Muscle of leg (tissue), 11 donors: ENCODE measurements around the gene GK. TPM values are rescaled to one million over a fixed set of nuclear protein-coding genes. Genes with fewer than 3 reads are reported as not detected.
"Not testable (repeated sequence)": the region's sequence is repeated elsewhere in the genome, so short reads cannot be mapped to it uniquely, and the experiment has no call there.

Experiments
- DNase-seq: peaks from one replicate; pipeline ENCODE4 v3.0.0; 2013
- H3K27ac ChIP-seq: one replicate; pipeline ENCODE4 v1.5.1; 2013; ENCODE audit warnings: mild to moderate bottlenecking, low read length, control low read depth
- H3K27me3 ChIP-seq: one replicate; pipeline ENCODE4 v1.6.1; 2013; ENCODE audit warnings: low read length; ENCODE audit not compliant: control insufficient read depth, insufficient read depth
- H3K36me3 ChIP-seq: one replicate; pipeline ENCODE4 v1.6.1; 2013; ENCODE audit warnings: low read length; ENCODE audit not compliant: control insufficient read depth, insufficient read depth
- H3K4me1 ChIP-seq: one replicate; pipeline ENCODE4 v1.6.1; 2013; ENCODE audit warnings: low read length; ENCODE audit not compliant: control insufficient read depth, insufficient read depth
- H3K4me3 ChIP-seq: one replicate; pipeline ENCODE4 v1.5.1; 2013; ENCODE audit warnings: low read length, control low read depth
- H3K9me3 ChIP-seq: replicated peaks from 2 replicates; pipeline ENCODE4 v1.6.1; 2013; ENCODE audit warnings: low read depth, low read length; ENCODE audit not compliant: control insufficient read depth
- WGBS: methylation state at CpG from one replicate; pipeline ENCODE4 v1.1.5; 2013; ENCODE audit warnings: missing lambda C conversion rate; ENCODE audit not compliant: insufficient coverage; 5-methylcytosine and 5-hydroxymethylcytosine counted together
- polyA plus RNA-seq, 8 donors: library from polyadenylated mRNA; unstranded; fragments of 120-200 nt; gene quantifications; one replicate each; pipeline versions ENCODE4 v1.2.1 to v1.2.3, GENCODE V29; 2013; ENCODE audit warnings: inconsistent platforms in 1 of 8, low replicate concordance in 1 of 8; ENCODE audit not compliant: insufficient read length in 8 of 8, insufficient read depth in 1 of 8
- total RNA-seq: library from RNA; stranded (reverse); fragments of 120-200 nt; gene quantifications from one replicate; pipeline ENCODE4 v1.2.4, GENCODE V29; 2013

Gene GK
- total and polyA plus RNA-seq, 9 donors: 3.3 to 9.7 (median 4.2) TPM

GRCh38 chrX:30622361-30622760, 30.9 kb upstream of the GK start:
- Histone ChIP-seq H3K4me1 (no peaks in the 10 kb centered on the region), H3K27me3 (no peaks in the 10 kb centered on the region), H3K9me3 (peaks cover 7% of the 10 kb centered on the region), H3K27ac (no peak overlapping the region), H3K36me3 (no peaks in the 10 kb centered on the region), H3K4me3 (no peak overlapping the region)
- 100% methylated on average over 1 of the region's 2 CpGs for WGBS
- DNase-seq: no peak

- H3K9me3 ChIP-seq: peaks cover 7% of the 10 kb centered on the region
- no peaks in the 10 kb centered on the region for H3K27me3 ChIP-seq
- WGBS: 67% methylated on average over 1 of the region's 2 CpGs
- H3K4me1 ChIP-seq: no peaks in the 10 kb centered on the region
- no peak for DNase-seq
- no peak overlapping the region for H3K4me3 ChIP-seq
- no peaks in the 10 kb centered on the region for H3K36me3 ChIP-seq
- H3K27ac ChIP-seq: no peak overlapping the region
Measured at GRCh38 chrX:30626402-30626801, 26.8 kb upstream of the GK start.

DNA sequence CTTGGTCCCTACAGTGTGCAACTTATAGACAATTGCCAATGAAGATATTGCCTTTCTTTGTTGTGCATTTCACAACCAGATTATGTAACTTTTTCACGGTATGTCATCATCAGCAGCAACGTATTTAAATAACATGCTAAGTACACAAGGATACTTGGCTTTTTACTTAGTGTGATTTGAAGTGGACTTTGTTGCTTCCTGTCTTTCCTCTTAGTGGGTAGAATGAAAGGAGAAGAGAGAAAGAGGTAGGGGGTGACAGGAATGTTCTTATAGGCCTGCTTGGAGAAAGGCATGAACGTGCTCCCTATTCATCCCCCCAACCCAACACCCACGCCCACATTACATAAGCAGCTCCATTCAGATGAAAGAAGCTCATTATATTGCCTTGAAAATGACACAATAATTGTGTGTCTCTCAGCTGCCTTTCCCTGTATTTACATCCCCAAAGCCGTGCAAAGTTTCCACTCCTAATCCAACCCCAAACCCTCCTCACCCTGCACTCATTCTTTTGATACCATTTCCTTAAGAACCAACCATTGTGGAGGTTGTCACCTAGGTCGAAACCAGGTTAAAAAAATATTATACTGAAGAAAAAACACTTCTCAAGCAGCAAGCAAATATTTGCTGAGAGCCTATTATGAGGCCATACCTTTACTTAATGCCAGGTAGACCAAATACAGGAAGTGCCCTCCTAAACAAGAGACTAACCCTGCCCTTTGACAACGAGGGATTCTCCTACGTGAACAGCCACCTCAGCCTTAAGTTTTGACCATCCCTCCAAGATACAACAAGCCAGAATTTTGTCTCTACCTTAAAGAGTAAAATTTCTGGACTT, 25.2 kb upstream of the GK start:
- no peaks in the 10 kb centered on the region for H3K4me1 ChIP-seq
- H3K27ac ChIP-seq: no peak overlapping the region
- H3K4me3 ChIP-seq: no peak overlapping the region
- WGBS: 40% methylated on average over 1 of the region's 8 CpGs
- no peaks in the 10 kb centered on the region for H3K27me3 ChIP-seq
- H3K9me3 ChIP-seq: no peaks in the 10 kb centered on the region
- no peak for DNase-seq
- H3K36me3 ChIP-seq: no peaks in the 10 kb centered on the region

GRCh38 chrX:30634070-30634469, 19.2 kb upstream of the GK start:
- H3K27me3 ChIP-seq, H3K4me1 ChIP-seq, DNase-seq, H3K36me3 ChIP-seq, H3K27ac ChIP-seq, H3K4me3 ChIP-seq, H3K9me3 ChIP-seq: not testable (repeated sequence)
- 67% methylated on average over 4 of the region's 6 CpGs for WGBS

DNA sequence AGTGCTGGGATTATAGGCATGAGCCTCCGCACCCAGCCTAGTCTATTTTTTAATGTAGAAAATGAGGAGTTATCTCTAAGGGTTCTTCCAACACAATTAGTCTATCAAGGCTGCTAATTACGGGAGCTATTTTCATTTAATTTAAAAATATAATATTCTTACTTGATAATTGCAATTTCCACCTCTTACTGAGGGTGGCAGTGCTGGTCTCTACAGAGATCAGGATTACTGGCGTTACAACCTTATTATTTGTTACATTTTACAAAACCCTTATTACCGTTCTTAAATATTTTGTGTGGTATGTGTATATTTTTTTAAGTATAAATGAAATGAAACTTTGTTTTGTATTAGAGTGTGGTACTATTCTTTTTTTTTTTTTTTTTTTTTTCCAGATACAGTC, 17.6 kb upstream of the GK start:
- no CpG with 5 or more reads among the region's 4 CpGs for WGBS
- no peak overlapping the region for H3K27ac ChIP-seq
- no peaks in the 10 kb centered on the region for H3K9me3 ChIP-seq
- H3K27me3 ChIP-seq: no peaks in the 10 kb centered on the region
- H3K36me3 ChIP-seq: no peaks in the 10 kb centered on the region
- H3K4me3 ChIP-seq: no peak overlapping the region
- H3K4me1 ChIP-seq: no peaks in the 10 kb centered on the region
- DNase-seq: no peak

GRCh38 chrX:30637874-30638815, 15.1 kb upstream of the GK start:
- H3K4me3 ChIP-seq: no peak overlapping the region
- H3K9me3 ChIP-seq: no peaks in the 10 kb centered on the region
- no peaks in the 10 kb centered on the region for H3K27me3 ChIP-seq
- no peaks in the 10 kb centered on the region for H3K4me1 ChIP-seq
- peak; percentile 61 for DNase-seq
- no peaks in the 10 kb centered on the region for H3K36me3 ChIP-seq
- 64% methylated on average over 3 of the region's 8 CpGs for WGBS
- H3K27ac ChIP-seq: no peak overlapping the region

- DNase-seq, H3K27ac ChIP-seq, H3K4me3 ChIP-seq, H3K36me3 ChIP-seq, H3K27me3 ChIP-seq, H3K4me1 ChIP-seq, H3K9me3 ChIP-seq: not testable (repeated sequence)
- 76% methylated on average over 4 of the region's 5 CpGs for WGBS
Measured at GRCh38 chrX:30639702-30640101, 13.5 kb upstream of the GK start.

GRCh38 chrX:30642642-30643041, 10.6 kb upstream of the GK start:
- no peak overlapping the region for H3K4me3 ChIP-seq
- no peak for DNase-seq
- no peaks in the 10 kb centered on the region for H3K27me3 ChIP-seq
- no peaks in the 10 kb centered on the region for H3K9me3 ChIP-seq
- no peak overlapping the region for H3K27ac ChIP-seq
- H3K4me1 ChIP-seq: no peaks in the 10 kb centered on the region
- H3K36me3 ChIP-seq: no peaks in the 10 kb centered on the region
- 60% methylated on average over 1 of the region's 3 CpGs for WGBS

GRCh38 chrX:30643313-30643821, 9.9 kb upstream of the GK start:
- DNase-seq: peak; percentile 70
- 83% methylated on average over 1 of the region's 2 CpGs for WGBS
- no peaks in the 10 kb centered on the region for H3K9me3 ChIP-seq
- H3K4me3 ChIP-seq: no peak overlapping the region
- no peaks in the 10 kb centered on the region for H3K36me3 ChIP-seq
- no peaks in the 10 kb centered on the region for H3K4me1 ChIP-seq
- no peak overlapping the region for H3K27ac ChIP-seq
- no peaks in the 10 kb centered on the region for H3K27me3 ChIP-seq

- peaks cover 2% of the 10 kb centered on the region for H3K27me3 ChIP-seq
- no peak overlapping the region for H3K27ac ChIP-seq
- H3K4me3 ChIP-seq: no peak overlapping the region
- peaks cover 4% of the 10 kb centered on the region for H3K4me1 ChIP-seq
- no CpG with 5 or more reads among the region's 2 CpGs for WGBS
- H3K9me3 ChIP-seq: no peaks in the 10 kb centered on the region
- no peak for DNase-seq
- no peaks in the 10 kb centered on the region for H3K36me3 ChIP-seq
Measured at GRCh38 chrX:30649859-30650258, 3.4 kb upstream of the GK start.
